HG03159 (cell line): ENCODE measurements around the gene NEK8.

Source experiments
- ATAC-seq: cut with Tn5 transposase; IDR thresholded peaks from one replicate; pipeline ENCODE4 v1.9.1; 2021; ENCODE audit warnings: mild to moderate bottlenecking, moderate library complexity; ENCODE audit not compliant: unreplicated experiment

The NEK8 gene

DNA sequence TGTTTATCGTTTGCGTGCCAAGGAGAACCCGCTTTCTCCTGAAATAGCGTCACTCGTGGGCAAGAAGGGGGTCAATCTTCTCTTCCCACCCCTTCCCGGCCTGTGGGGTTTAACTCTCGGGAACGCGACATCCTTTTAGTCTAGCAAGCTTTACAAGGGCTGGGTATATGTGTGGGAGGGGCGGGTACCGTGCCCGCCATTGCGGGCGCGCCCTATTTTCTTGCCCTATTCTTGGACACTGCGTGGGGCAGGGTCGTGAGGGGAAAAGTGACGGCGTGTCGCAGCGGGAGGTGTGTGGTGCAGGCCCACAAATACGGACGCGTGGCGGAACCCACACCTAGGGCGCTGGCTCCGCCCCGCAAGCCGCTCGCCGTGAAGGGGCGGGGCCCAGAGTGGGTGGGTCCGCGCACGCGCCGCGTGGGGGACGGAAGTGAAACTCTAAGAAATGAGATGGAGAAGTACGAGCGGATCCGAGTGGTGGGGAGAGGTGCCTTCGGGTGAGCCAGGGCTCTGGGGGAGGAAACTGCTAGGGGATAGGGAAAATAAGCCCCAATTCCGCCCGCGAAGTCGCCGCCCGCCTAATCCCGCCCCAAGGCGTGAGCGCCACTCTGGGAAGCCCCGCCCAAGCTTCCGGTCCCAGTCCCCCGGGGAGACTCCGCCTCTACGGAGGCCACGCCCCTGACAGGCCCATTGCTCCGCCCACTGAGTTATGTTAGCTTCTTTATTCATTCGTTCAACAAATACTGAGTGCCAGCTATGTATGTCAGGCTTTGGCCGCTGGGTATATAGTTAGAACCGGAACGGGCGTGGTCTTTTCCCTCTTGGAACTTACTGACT is at the start of gene NEK8:
Gene NEK8, plus strand, starts transcription at position 425 of the 837 bp plus-strand sequence. Its CDS starts 26 bp downstream, at position 451.
- ATAC-seq = peak; percentile 34

- no peak for ATAC-seq
These were observed 45.9 kb upstream of the NEK8 start for GRCh38 chr17:28682655-28683054.

- ATAC-seq = no peak
These were observed 43.6 kb upstream of the NEK8 start for GRCh38 chr17:28684963-28685362.

GRCh38 chr17:28685366-28685765 is 43.2 kb upstream of the NEK8 start:
- ATAC-seq = no peak

DNA sequence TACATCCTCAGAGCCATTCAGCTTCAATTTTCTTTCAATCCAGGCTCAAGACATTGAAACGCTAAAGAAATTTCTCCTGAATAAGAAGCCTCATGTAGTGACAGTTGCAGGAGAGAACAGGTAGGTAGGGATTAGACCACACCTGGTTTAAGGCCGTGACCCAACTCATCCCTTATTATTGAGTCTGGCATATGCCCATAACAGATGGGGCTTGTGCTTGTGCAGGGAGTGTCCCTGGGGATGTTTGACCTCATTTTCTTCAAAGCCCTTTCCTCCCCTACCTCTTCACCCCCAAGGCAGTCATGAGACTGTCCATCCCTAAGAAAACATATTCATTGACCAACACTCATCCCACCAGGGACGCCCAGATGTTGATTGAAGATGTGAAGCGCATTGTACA is 42.3 kb upstream of the NEK8 start:
- ATAC-seq = no peak

- no peak for ATAC-seq
These were observed 40.1 kb upstream of the NEK8 start for GRCh38 chr17:28688481-28688880.

DNA sequence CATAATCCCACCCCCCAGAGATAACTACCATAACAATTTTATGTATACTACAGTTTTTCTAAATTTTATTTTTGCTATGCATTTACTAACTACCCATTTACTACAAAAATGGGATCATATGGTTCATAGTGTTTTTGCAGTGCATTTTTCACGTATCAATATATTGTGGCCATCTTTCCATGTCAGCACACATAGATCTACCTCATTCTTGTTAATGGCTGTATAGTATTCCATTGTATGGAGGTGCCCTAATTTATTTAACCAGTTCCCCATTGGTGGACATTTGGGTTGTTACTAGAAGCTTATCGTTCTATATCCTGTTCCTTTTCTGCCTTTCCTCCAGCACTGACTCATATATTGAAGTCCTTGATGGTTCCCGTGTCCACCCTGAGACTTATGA is 39.6 kb upstream of the NEK8 start:
- no peak for ATAC-seq

DNA sequence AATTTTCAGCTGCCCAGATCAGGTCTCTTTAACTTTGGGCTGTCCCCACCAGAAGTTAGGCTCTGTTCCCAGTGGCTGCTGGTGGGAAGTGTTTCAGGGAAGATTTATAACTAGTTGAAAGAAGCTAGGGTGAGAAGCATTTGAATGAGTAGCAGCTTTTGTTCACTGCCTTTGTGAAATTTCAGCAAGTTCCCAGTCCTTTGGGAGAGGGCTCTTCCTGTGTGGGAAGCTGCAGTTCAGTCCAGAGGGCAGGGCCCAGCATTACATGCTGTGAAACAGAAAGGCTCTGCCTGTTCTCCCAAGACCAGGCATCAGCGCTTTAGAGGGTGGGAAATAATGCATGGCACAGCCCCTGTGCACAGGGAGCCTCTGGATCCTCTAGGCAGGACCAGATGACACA is 34.7 kb upstream of the NEK8 start:
- ATAC-seq = no peak

- ATAC-seq = no peak
These were observed 30.2 kb upstream of the NEK8 start for GRCh38 chr17:28698253-28698941.

- ATAC-seq = no peak
These were observed 28.3 kb upstream of the NEK8 start for GRCh38 chr17:28700278-28700677.

- ATAC-seq = no peak
These were observed 27.6 kb upstream of the NEK8 start for GRCh38 chr17:28700830-28701492.

GRCh38 chr17:28702026-28702751 is 26.4 kb upstream of the NEK8 start:
- ATAC-seq = no peak

DNA sequence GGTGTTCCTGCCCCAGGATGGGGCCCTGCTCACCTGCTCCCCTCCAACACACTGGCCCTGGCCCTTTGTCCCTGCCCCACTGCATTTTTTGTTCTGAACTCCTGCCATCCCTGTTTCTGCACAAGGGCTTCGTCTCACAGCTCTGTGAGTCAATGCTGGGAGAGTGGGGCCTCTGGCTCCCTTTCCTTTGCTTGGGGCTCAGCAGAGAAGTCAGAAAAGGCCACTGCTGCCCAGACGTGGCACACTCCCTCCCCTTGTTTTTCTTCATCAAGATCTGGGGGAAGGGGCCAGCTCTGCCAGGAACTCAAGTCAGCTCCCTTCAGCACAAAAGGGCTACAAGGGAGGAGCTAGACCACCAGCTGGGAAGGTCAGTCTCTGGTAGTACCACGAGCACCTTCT is 25.8 kb upstream of the NEK8 start:
- ATAC-seq = no peak

GRCh38 chr17:28703552-28704218 is 24.9 kb upstream of the NEK8 start:
- no peak for ATAC-seq

DNA sequence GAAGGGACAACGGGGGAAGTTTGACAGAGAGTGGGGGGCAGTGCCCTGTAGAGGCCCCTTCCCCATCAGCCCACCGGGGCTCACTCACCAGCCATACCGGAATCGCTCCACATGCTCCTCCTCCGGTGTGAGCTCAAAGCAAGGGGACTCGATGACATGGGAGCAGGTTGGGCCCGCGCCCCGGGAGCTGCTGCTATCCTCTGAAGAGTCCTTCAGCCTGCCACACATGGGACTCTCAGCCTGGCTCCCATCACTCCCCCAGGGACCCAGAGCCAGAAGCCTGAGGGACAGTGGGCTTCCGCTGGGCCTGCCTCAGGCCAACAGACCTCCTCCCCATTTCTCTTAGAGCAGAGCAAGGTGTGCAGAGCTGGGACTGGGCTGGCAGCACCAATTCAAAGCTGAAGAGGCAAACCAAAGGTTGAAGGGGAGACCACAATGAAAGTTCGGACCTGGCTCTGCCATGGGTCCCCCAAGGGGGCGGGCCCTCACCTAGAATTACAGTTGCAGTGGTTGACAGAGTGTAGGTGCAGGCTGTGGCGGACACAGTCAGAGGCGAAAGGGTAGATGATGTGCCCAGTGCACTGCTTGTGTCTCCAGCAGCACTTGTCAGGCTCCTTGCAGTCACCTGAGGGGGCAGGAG is 24.2 kb upstream of the NEK8 start:
- no peak for ATAC-seq

GRCh38 chr17:28705074-28705659 is 23.4 kb upstream of the NEK8 start:
- no peak for ATAC-seq

DNA sequence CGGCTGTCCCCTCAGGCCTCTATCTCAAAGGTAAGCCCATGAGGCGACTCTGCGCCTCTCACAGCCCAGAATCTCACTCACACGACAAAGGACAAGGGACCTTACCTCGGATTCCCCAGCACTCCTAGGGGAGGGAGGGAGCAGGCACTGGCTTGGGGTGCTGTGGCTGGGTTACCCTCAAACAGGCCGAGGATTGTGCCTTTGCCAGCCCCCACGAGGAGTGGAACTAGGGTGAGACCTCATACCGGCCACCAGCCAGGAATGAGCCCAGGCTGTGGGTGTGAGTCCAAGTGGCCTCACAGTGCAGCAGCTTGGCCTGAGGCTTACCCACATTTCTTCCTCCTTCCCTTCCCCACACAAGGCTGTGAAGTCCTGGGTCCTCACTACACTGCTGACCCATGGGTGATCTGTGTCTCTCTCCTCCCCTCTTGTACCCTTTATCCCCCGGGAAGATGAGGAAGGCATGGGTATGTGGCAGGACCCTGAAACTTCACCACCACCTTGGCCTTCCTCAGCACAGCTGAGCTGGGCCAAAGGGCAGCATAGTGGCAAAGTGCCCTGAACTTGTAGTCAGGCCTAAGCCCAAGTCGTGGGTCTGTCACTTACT is 22.8 kb upstream of the NEK8 start:
- no peak for ATAC-seq

GRCh38 chr17:28706471-28707338 is 21.9 kb upstream of the NEK8 start:
- ATAC-seq = no peak
